SK-N-SH treated with all-trans-retinoic acid at 6 μM for 48 hours (cell line): ENCODE data around the gene SLC5A5.

Experiments used
- ATAC-seq: fragments of 200-7000 bp; cut with Tn5 transposase; 3 replicates; pipeline ENCODE4 v1.9.1; 2020; ENCODE audit warnings: mild to moderate bottlenecking, moderate library complexity
- ARNTL ChIP-seq: fragments of 450-650 bp; formaldehyde crosslinking; IDR thresholded peaks from 2 replicates; pipeline ENCODE4 v1.5.0; 2020; ENCODE audit warnings: low read depth, mild to moderate bottlenecking, moderate library complexity, borderline replicate concordance
- BACH2 ChIP-seq: fragments of 250-450 bp; sonication (Bioruptor Pico); IDR thresholded peaks from 2 replicates; pipeline ENCODE4 v1.9.0; 2021; ENCODE audit warnings: mild to moderate bottlenecking, borderline replicate concordance
- CSDC2 ChIP-seq: fragments of 250-450 bp; sonication (Bioruptor Pico); IDR thresholded peaks from 2 replicates; pipeline ENCODE4 v1.5.0; 2020; ENCODE audit warnings: mild to moderate bottlenecking, moderate library complexity
- GLIS3 ChIP-seq: fragments of 250-450 bp; sonication (Bioruptor Pico); IDR thresholded peaks from 2 replicates; pipeline ENCODE4 v1.5.0; 2020; ENCODE audit warnings: mild to moderate bottlenecking, moderate library complexity
- OSR1 ChIP-seq: fragments of 250-450 bp; sonication (Bioruptor Pico); IDR thresholded peaks from 2 replicates; pipeline ENCODE4 v1.8.0; 2022; ENCODE audit warnings: moderate library complexity, mild to moderate bottlenecking, inconsistent platforms
- PPARA ChIP-seq: fragments of 250-450 bp; sonication (Bioruptor Pico); IDR thresholded peaks from 2 replicates; pipeline ENCODE4 v1.5.0; 2020; ENCODE audit warnings: mild to moderate bottlenecking, borderline replicate concordance
- RARB ChIP-seq: fragments of 250-450 bp; sonication (Bioruptor Pico); IDR thresholded peaks from 2 replicates; pipeline ENCODE4 v1.8.0; 2021; ENCODE audit warnings: mild to moderate bottlenecking, moderate library complexity
- SNAI2 ChIP-seq: fragments of 250-450 bp; sonication (Bioruptor Pico); IDR thresholded peaks from 2 replicates; pipeline ENCODE4 v1.5.0; 2020; ENCODE audit warnings: mild to moderate bottlenecking, moderate library complexity
- ZFP3 ChIP-seq: fragments of 250-450 bp; sonication (Bioruptor Pico); IDR thresholded peaks from 2 replicates; pipeline ENCODE4 v1.5.0; 2020; ENCODE audit warnings: mild to moderate bottlenecking, moderate library complexity
- ZFP30 ChIP-seq: fragments of 450-650 bp; formaldehyde crosslinking; IDR thresholded peaks from 2 replicates; pipeline ENCODE4 v1.5.0; 2022; ENCODE audit warnings: mild to moderate bottlenecking, moderate library complexity
- ZNF565 ChIP-seq: fragments of 450-650 bp; formaldehyde crosslinking; conservative IDR thresholded peaks from 2 replicates; pipeline ENCODE4 v1.5.0; 2020; ENCODE audit warnings: low read depth, mild to moderate bottlenecking, moderate library complexity
- ZNF70 ChIP-seq: fragments of 450-650 bp; formaldehyde crosslinking; IDR thresholded peaks from 2 replicates; pipeline ENCODE4 v1.5.0; 2020; ENCODE audit warnings: mild to moderate bottlenecking, moderate library complexity
- ZNF8 ChIP-seq: fragments of 450-650 bp; formaldehyde crosslinking; IDR thresholded peaks from 2 replicates; pipeline ENCODE4 v1.5.0; 2020; ENCODE audit warnings: mild to moderate bottlenecking, moderate library complexity
- TF ChIP-seq, protein P1 (sequence below): fragments of 250-450 bp; sonication (Bioruptor Pico); IDR thresholded peaks from 2 replicates; pipeline ENCODE4 v1.5.1; 2021; ENCODE audit warnings: mild to moderate bottlenecking, moderate library complexity
- TF ChIP-seq, protein P2 (sequence below): fragments of 250-450 bp; sonication (Bioruptor Pico); IDR thresholded peaks from 2 replicates; pipeline ENCODE4 v1.8.0; 2021; ENCODE audit warnings: low read depth, mild to moderate bottlenecking, moderate library complexity, borderline replicate concordance
- TF ChIP-seq, protein P3 (sequence below): fragments of 250-450 bp; sonication (Bioruptor Pico); IDR thresholded peaks from 2 replicates; pipeline ENCODE4 v1.5.1; 2020; ENCODE audit warnings: low read depth, mild to moderate bottlenecking, moderate library complexity
- TF ChIP-seq, protein P4 (sequence below): fragments of 250-450 bp; sonication (Bioruptor Pico); IDR thresholded peaks from 2 replicates; pipeline ENCODE4 v1.8.0; 2020; ENCODE audit warnings: mild to moderate bottlenecking, moderate library complexity, borderline replicate concordance
- TF ChIP-seq, protein P5 (sequence below): fragments of 250-450 bp; sonication (Bioruptor Pico); IDR thresholded peaks from 2 replicates; pipeline ENCODE4 v1.5.0; 2020; ENCODE audit warnings: mild to moderate bottlenecking, moderate library complexity

SLC5A5 gene

DNA sequence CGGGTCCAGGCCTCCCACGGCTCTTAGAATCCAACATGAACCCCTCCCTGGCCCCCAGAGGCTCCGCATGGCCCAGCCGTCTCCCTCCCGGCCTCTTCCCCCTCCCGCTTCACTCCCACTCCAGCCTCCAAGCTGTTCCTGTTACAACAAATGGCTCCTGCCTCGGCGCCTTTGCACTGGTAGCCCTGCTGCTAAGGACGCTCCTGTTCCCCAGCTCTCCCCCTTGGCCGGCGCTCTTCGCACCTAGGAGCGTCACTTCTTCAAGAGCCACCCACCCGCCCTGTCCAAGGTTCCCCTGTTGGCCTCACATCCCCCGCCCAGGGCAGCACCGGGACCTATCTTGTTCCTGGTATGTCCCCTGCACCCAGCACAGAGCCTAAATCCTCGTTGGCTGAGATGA is 70.4 kb downstream of the SLC5A5 start:
- no peak for ATAC-seq
- TF ChIP-seq BACH2 (no peak), OSR1 (CRISPR knock-in tag) (no peak), ARNTL (CRISPR knock-in tag) (no peak)
- TF ChIP-seq, protein P1, sequence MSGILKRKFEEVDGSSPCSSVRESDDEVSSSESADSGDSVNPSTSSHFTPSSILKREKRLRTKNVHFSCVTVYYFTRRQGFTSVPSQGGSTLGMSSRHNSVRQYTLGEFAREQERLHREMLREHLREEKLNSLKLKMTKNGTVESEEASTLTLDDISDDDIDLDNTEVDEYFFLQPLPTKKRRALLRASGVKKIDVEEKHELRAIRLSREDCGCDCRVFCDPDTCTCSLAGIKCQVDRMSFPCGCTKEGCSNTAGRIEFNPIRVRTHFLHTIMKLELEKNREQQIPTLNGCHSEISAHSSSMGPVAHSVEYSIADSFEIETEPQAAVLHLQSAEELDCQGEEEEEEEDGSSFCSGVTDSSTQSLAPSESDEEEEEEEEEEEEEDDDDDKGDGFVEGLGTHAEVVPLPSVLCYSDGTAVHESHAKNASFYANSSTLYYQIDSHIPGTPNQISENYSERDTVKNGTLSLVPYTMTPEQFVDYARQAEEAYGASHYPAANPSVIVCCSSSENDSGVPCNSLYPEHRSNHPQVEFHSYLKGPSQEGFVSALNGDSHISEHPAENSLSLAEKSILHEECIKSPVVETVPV (CRISPR knock-in tag), result no peak
- TF ChIP-seq, protein P2, sequence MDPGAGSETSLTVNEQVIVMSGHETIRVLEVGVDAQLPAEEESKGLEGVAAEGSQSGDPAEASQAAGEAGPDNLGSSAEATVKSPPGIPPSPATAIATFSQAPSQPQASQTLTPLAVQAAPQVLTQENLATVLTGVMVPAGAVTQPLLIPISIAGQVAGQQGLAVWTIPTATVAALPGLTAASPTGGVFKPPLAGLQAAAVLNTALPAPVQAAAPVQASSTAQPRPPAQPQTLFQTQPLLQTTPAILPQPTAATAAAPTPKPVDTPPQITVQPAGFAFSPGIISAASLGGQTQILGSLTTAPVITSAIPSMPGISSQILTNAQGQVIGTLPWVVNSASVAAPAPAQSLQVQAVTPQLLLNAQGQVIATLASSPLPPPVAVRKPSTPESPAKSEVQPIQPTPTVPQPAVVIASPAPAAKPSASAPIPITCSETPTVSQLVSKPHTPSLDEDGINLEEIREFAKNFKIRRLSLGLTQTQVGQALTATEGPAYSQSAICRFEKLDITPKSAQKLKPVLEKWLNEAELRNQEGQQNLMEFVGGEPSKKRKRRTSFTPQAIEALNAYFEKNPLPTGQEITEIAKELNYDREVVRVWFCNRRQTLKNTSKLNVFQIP (CRISPR knock-in tag), result no peak
- TF ChIP-seq, all 23 proteins: peak for 0

DNA sequence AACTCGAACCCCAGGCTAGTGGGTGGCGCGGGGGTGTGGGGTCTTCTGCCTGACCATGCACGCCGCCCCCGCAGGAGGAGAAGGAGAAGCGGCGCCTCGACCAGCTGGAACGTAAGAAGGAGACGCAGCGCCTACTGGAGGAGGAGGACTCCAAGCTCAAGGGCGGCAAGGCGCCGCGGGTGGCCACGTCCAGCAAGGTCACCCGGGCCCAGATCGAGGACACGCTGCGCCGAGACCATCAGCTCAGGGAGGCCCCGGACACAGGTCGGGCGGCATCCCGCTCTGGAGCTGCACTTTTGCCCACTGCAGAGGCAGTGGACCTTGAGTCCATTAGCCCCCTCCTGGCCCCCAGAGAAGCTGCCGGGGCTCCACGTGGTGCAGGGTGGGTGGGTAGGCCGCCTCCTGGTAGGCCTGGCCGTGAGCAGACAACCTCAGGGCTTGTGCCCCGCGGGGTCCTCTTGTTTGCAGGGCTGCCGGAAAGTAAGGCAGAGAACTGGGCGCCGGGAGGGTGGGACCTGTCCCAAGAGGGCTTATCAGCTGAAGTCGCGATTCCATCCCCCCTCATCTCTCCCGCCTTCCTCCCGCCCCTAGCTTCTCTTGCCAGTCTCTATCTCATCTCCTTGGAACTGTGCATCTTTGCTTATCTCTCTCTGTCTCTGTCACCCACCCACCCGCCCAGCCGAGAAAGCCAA is 71.0 kb downstream of the SLC5A5 start:
- ATAC-seq, result no peak

More for the DNA sequence above, 71.0 kb downstream of the SLC5A5 start:
- TF ChIP-seq, protein P3, sequence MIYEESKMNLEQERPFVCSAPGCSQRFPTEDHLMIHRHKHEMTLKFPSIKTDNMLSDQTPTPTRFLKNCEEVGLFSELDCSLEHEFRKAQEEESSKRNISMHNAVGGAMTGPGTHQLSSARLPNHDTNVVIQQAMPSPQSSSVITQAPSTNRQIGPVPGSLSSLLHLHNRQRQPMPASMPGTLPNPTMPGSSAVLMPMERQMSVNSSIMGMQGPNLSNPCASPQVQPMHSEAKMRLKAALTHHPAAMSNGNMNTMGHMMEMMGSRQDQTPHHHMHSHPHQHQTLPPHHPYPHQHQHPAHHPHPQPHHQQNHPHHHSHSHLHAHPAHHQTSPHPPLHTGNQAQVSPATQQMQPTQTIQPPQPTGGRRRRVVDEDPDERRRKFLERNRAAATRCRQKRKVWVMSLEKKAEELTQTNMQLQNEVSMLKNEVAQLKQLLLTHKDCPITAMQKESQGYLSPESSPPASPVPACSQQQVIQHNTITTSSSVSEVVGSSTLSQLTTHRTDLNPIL, result no peak
- TF ChIP-seq, protein P4, sequence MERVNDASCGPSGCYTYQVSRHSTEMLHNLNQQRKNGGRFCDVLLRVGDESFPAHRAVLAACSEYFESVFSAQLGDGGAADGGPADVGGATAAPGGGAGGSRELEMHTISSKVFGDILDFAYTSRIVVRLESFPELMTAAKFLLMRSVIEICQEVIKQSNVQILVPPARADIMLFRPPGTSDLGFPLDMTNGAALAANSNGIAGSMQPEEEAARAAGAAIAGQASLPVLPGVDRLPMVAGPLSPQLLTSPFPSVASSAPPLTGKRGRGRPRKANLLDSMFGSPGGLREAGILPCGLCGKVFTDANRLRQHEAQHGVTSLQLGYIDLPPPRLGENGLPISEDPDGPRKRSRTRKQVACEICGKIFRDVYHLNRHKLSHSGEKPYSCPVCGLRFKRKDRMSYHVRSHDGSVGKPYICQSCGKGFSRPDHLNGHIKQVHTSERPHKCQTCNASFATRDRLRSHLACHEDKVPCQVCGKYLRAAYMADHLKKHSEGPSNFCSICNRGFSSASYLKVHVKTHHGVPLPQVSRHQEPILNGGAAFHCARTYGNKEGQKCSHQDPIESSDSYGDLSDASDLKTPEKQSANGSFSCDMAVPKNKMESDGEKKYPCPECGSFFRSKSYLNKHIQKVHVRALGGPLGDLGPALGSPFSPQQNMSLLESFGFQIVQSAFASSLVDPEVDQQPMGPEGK, result no peak
- TF ChIP-seq RARB (CRISPR knock-in tag) (no peak), OSR1 (CRISPR knock-in tag) (no peak), ZFP30 (CRISPR knock-in tag) (no peak), ZNF565 (CRISPR knock-in tag) (no peak), ZFP3 (CRISPR knock-in tag) (no peak), PPARA (no peak), GLIS3 (no peak), ZNF8 (no peak), ZNF70 (no peak), CSDC2 (CRISPR knock-in tag) (no peak), BACH2 (no peak), SNAI2 (CRISPR knock-in tag) (no peak)
- TF ChIP-seq, protein P5, sequence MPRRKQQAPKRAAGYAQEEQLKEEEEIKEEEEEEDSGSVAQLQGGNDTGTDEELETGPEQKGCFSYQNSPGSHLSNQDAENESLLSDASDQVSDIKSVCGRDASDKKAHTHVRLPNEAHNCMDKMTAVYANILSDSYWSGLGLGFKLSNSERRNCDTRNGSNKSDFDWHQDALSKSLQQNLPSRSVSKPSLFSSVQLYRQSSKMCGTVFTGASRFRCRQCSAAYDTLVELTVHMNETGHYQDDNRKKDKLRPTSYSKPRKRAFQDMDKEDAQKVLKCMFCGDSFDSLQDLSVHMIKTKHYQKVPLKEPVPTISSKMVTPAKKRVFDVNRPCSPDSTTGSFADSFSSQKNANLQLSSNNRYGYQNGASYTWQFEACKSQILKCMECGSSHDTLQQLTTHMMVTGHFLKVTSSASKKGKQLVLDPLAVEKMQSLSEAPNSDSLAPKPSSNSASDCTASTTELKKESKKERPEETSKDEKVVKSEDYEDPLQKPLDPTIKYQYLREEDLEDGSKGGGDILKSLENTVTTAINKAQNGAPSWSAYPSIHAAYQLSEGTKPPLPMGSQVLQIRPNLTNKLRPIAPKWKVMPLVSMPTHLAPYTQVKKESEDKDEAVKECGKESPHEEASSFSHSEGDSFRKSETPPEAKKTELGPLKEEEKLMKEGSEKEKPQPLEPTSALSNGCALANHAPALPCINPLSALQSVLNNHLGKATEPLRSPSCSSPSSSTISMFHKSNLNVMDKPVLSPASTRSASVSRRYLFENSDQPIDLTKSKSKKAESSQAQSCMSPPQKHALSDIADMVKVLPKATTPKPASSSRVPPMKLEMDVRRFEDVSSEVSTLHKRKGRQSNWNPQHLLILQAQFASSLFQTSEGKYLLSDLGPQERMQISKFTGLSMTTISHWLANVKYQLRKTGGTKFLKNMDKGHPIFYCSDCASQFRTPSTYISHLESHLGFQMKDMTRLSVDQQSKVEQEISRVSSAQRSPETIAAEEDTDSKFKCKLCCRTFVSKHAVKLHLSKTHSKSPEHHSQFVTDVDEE (CRISPR knock-in tag), result no peak
- TF ChIP-seq, protein P2 (CRISPR knock-in tag), result no peak
- TF ChIP-seq, protein P1 (CRISPR knock-in tag), result no peak
- TF ChIP-seq, all 23 proteins: peak for 0
